Activated T-cell treated with anti-CD3 and anti-CD28 coated beads for 1 hour (primary cell): Measurements from ENCODE around the gene RARG.

ENCODE experiments used
- DNase-seq: peaks from one replicate; pipeline ENCODE4 v3.0.0-alpha.2; 2020; ENCODE audit warnings: low read depth

Gene RARG

GRCh38 chr12:53223389-53224060 lies 8.5 kb downstream of the RARG start:
- no peak for DNase-seq

GRCh38 chr12:53222806-53223261 lies 9.2 kb downstream of the RARG start:
- no peak for DNase-seq

- no peak for DNase-seq
These were observed 9.8 kb downstream of the RARG start for GRCh38 chr12:53222170-53222721.

GRCh38 chr12:53221203-53222080 lies 10.6 kb downstream of the RARG start:
- DNase-seq = no peak

- DNase-seq = peak; percentile 61
These were observed 11.3 kb downstream of the RARG start for GRCh38 chr12:53220694-53221202.

- peak; percentile 66 for DNase-seq
These were observed 11.9 kb downstream of the RARG start for GRCh38 chr12:53219956-53220693.

GRCh38 chr12:53219292-53219955 lies 12.6 kb downstream of the RARG start:
- DNase-seq = peak; percentile 46

- no peak for DNase-seq
These were observed 13.3 kb downstream of the RARG start for GRCh38 chr12:53218551-53219291.

GRCh38 chr12:53217931-53218307 lies 14.1 kb downstream of the RARG start:
- no peak for DNase-seq

- no peak for DNase-seq
These were observed 14.7 kb downstream of the RARG start for GRCh38 chr12:53217051-53217930.

GRCh38 chr12:53215497-53215896 lies 16.5 kb downstream of the RARG start:
- no peak for DNase-seq

GRCh38 chr12:53214687-53215455 lies 17.1 kb downstream of the RARG start:
- no peak for DNase-seq

- no peak for DNase-seq
These were observed 17.8 kb downstream of the RARG start for GRCh38 chr12:53214221-53214620.

- peak; percentile 81 for DNase-seq
These were observed 18.7 kb downstream of the RARG start for GRCh38 chr12:53213348-53213747.

GRCh38 chr12:53212931-53213330 lies 19.1 kb downstream of the RARG start:
- DNase-seq = no peak

GRCh38 chr12:53211476-53212381 lies 20.3 kb downstream of the RARG start:
- no peak for DNase-seq

GRCh38 chr12:53210843-53211242 lies 21.2 kb downstream of the RARG start:
- DNase-seq = no peak

GRCh38 chr12:53208877-53209463 lies 23.0 kb downstream of the RARG start:
- no peak for DNase-seq
